Activated CD8-positive, alpha-beta memory T cell treated with anti-CD3 and anti-CD28 coated beads, Interleukin-2, amount 50 U/mL, for 1 hour (primary cell): ENCODE measurements around the gene ZNF385A.
A peak's percentile ranks its signal among the peaks of the same experiment; 100 is the strongest.

Experiments used
- DNase-seq: peaks from one replicate; pipeline ENCODE4 v3.0.0-alpha.2; 2020; ENCODE audit errors: extremely low read depth

The ZNF385A gene

GRCh38 chr12:54373649-54374561, 10.6 kb downstream of the ZNF385A start:
- DNase-seq, result no peak

DNA sequence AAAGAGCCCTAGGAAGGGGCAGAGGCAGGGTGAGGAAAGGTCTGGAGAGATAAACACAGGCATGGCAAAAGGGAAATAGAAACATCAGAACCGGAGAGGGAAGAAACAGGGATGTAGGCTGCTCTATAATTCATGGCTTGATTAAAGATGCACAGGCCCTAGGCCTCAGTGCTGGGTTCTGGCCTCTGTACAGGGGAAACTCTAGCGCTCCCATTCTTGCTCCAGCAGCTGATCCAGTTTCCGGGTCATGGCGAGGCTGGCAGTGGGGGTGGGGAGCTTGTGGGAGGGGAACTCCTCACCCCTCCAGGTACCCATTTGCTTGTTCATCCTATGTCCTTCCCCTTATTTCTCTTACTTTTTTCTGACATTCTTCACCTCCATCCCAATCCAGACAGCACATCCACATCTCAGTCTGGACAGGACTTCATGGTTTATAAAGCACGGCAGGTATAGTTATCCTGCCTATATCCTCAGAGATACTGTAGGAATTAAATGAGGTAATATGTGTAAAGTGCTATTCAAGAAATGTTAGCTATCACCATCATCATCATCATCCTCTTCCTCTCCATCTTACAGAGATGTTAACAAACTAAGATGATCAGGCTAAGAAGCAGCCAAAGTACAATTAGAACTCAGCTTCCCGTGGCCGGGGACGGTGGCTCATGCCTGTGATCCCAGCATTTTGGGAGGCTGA, 12.3 kb downstream of the ZNF385A start:
- no peak for DNase-seq

GRCh38 chr12:54371328-54372112, 13.0 kb downstream of the ZNF385A start:
- DNase-seq, result no peak

GRCh38 chr12:54370171-54370730, 14.3 kb downstream of the ZNF385A start:
- DNase-seq, result no peak

DNA sequence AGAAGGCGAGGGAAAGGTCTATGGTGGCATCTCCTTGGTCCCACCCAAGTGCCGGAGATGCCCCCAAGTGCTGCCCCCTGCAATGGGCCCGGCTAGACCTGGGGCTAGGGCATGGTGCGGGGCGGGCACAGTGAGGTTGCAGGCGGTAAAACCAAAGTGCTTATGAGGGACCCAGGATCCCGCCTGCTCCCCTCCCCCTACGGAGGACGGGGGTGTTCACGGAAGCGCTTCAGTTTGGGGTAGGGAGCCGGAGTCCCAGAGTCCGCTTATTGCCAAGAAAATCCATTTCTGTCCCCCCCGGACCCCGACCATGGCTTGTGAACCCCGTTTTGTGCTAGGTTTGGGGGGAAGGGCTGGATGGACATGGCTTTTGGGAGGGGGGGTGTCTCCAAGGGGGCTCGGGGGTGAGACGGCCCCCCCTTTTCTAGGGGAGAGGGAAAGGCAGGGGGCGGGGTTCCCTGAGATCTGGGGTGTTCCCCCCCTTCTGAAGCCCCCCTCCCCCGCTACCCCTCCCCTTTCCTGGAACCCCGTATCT, 14.9 kb downstream of the ZNF385A start:
- DNase-seq, result no peak

DNA sequence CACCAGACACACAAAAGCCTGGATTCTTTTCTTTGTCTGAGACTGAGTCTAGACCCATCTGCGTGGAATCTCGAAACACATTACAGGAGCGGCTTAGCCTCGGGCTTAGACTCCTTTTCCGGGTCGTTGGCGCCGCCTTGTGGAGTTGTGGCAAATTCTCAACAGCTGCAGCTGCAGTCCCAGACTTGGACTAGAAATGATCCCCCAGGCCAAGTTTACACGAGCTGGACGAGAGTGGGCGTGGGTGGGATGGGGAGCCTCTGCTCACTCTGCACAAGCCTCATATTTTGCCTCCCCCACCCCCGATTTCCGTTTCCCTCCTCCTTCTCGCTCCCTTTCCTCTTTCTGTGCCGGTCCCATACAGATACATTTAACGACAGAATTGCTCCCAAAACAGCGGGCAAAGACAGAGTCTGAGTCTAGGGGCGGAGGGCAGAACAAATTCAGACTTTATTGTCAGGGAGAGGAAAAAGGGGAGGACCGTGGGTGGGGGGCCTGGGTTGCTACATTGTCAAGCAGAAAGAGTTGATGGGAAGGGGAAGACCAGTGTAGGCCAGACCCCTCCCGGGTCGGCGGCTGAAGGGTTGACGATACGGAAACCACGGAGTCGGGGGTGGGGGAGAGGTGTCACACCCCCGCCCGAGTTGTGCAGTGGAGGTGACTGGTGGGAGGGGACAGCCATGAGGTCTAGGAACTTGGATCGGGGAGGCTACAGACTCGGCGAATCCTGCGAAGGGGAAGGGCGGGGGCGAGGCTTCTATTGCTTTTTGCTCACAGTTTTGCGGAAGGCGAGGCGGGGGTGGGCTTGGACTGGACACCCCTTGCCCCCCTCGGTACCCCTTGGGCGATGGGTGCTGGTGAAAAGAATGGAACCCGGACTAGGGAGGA, 15.6 kb downstream of the ZNF385A start:
- DNase-seq, result peak; percentile 72

DNA sequence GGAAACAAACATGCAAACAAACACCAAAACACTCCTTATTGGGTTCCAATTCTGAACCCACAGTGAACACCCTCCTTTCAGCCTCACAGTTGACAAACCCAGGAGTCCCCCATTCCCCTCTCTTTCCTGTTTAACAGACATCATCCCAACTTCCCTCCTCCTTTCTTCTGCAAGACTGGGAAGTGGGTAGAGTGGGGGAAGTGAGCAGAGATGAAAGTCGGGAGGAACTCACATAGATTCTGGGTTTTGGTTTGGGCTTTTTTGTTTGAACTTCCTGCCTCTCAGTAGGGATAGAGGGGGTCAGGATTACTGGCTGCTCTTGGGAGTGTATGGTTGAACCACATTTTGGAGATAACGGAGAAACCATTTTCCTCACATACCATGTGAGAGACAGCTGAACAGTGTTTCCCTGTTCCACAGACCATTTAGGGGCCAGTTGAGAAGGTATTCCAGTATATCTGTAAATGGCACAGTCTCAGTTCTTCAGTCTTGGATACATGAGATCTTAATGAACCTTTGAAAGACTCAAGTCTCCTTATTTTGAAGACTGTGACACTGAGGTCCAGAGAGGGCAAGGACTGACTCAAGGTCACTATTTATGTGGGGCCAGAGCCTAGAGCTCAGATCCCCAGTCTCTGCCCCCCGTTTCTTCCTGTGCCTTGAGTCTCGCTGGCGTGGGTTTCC, 16.4 kb downstream of the ZNF385A start:
- DNase-seq, result no peak

- no peak for DNase-seq
These were observed 20.1 kb downstream of the ZNF385A start, which contains the start of gene GPR84 for GRCh38 chr12:54364413-54364812. Gene GPR84 (minus strand): TSS chr12:54364486. CDS start chr12:54363851, 635 bp downstream.

GRCh38 chr12:54363618-54364017, 20.9 kb downstream of the ZNF385A start:
- DNase-seq, result no peak

DNA sequence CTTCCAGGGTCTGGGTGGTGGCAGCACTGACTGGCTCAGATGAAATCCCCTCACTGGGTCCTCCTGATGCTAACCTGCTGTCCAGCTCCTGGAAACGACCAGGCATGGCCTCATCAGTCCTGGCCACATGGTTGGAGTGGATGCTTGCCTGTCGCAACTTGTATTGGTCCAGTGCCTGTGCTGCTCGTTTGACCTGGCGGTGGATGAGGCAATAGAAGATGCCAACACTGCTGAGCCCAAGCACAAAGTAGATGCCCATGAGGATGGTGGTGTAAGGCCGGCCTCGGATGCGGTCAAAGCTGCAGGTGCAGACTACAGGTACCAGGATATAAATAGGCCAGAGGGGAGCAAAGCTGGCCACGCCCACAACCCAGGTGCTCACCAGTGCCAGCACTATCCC, 21.5 kb downstream of the ZNF385A start:
- DNase-seq, result no peak

GRCh38 chr12:54360717-54361456, 23.6 kb downstream of the ZNF385A start:
- DNase-seq, result no peak

- no peak for DNase-seq
These were observed 24.7 kb downstream of the ZNF385A start for GRCh38 chr12:54359762-54360351.

- peak; percentile 93 for DNase-seq
These were observed 25.4 kb downstream of the ZNF385A start for GRCh38 chr12:54358945-54359761.

DNA sequence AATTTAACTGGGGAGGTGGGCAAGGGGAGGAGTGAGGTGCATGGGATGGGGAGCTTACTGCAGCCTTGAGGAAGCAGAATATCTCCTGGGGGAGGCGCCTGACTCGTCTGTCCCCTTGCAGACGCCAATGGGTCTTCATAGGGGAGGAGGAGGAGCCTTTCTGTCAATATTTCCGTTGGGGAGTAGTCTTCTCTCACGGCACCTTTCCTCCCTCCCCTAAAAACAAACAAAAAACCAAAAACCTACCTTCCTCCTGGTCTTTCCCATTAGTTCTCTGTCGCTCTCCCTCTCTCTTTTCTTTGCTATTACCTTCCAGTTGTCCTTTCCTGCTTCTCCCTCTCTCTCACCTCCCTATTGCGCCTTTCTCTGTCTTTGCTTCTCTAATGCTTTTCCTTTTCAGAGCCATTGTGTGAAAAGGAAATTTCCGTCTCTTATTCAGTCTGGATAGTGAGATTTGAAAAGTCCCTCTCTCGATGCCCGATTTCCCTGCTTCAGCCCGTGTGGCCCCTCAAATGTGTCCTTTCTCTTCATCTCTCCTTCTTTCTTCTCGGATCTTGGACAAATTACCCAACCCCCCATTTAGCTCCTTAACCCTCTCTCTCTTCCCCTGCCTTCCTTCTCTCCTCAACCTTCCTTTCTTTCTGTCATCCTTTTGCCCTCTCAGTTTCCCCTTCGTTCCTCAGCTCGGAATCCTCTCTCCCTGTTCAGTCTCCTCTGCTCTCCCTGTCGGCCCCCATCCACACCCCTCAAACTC, 26.2 kb downstream of the ZNF385A start:
- DNase-seq, result no peak

DNA sequence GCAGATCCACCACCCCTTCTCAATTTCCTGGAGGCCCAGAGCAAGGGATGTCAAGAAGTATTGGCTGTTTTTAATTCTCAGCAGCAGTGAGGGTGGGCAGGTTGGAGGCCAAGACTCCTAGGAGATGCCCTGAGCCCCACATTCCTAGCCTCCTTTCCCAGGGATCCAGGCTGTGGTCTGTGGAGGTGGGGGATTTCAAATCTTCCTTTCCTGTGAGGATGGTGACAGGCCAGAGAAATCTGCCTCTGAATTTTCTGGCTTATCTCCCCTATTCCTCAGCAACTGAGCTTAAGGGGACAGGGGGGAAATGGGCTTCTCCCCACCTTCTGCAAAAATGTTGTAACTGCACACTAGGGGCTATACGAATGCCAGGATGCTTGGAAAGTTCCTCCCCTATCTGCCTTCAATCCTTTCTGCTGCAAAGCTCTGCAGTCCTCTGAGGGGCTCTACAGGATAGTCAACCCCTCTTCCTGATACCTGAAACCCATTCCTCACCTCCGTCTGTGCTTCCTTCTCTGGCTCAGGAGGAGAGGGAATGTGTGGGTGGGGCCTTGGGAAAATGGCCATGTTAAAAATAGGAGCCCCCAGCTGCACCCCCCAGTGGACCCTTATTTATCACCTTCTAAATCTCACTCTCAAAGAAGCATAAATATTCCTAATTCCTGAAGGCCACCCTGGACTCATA, 26.9 kb downstream of the ZNF385A start:
- no peak for DNase-seq

- no peak for DNase-seq
These were observed 27.6 kb downstream of the ZNF385A start for GRCh38 chr12:54356951-54357356.

DNA sequence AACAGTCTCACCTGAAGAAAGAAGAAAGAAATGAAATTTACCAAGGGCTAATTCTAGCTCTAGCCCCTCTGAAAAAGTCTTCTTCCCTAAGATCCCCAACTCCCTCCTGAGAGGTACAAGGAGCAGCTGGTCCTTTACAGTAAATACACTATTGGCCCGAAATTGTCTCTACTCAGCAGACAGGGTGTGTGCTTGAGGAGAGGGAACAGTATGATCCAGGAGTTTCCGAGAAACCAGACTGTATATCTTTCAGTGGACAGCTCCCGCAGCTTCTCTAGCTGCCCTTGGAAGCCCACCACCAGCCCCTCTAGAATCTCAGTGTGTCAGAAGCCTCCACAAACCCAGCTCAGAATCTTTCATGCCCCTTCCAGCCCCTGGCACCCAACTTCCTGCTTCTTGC, 28.3 kb downstream of the ZNF385A start:
- no peak for DNase-seq
